ENCODE data around the gene ALDH3A1. TPM values are rescaled to one million over a fixed set of nuclear protein-coding genes. Genes with fewer than 3 reads are reported as not detected.

ALDH3A1 gene
- total and polyA plus RNA-seq, 10 of the 15 experiments (the other 5 are each of a cell fraction or from before 2014, with no cell fraction given), result 0.20 TPM; not detected in 9

DNA sequence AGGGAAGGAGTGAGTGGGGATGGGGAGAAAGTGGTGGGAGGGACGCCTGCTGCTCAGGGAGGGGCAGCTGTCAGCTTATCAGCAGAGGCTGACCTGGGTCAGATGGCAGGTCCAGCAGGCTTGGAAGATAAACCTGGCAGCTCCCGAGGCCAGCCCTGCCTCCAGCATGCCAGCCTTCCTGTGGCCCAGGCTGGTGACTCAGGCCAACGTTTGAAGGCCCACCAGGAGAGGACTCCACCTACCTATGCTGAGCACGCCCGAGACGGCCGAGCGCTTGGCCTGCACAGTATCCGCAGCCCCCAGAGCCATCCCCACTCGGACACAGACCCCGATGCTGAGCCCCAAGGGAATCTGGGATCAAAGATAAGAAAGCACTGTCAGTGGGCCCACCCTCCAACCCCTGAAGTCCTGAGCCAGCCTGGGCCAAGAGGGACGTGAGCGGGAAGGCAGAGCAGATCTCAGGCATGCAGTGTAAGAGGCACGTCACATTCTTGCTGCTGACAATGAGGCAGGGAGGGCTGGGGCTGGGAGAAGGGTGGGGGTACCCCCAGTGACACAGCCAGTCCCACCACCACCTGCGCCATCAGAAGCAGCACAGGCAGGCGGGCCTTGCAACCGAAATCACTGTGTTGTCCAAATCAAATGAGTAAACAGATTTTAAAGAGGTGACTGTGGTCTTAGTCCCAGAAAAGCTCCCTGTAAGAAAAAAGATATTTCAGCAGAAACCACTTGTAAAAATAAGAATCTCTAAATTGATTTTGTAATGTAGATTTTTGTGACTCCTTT is 44.1 kb downstream of the ALDH3A1 start:
- Histone ChIP-seq H2AFZ (ENCODE audit: control insufficient read depth, low read depth, low read length) (no peak overlapping the region), H3K9ac (ENCODE audit: control insufficient read depth, insufficient read depth, low read length) (no peak overlapping the region), H3K4me2 (ENCODE audit: control insufficient read depth, insufficient read depth) (no peak overlapping the region), H3K36me3 (ENCODE audit: control insufficient read depth in 2 of 2, insufficient read depth in 2 of 2, low read length in 1 of 2) (no peaks in the 10 kb centered on the region), H4K20me1 (ENCODE audit: control insufficient read depth, insufficient read depth) (no peaks in the 10 kb centered on the region), H3K27me3 (replicated peaks in 1 of 2; ENCODE audit: control insufficient read depth in 2 of 2, insufficient read depth in 2 of 2, low read length in 1 of 2) (no peaks in the 10 kb centered on the region), H3K9me3 (replicated peaks; ENCODE audit: control insufficient read depth, insufficient read depth, low read length) (no peaks in the 10 kb centered on the region), H3K27ac (ENCODE audit: control insufficient read depth, insufficient read depth) (no peak overlapping the region), H3K79me2 (ENCODE audit: control insufficient read depth, insufficient read depth, low read length) (no peaks in the 10 kb centered on the region), H3K4me3 (no peak overlapping the region), H3K4me1 (ENCODE audit: control insufficient read depth, insufficient read depth, low read length) (no peaks in the 10 kb centered on the region)
- SMC1A ChIA-PET (ENCODE audit: uncharacterized antibody, unreplicated experiment), result no interaction called here
- POLR2A ChIA-PET, result no interaction called here
- RAD21 ChIA-PET (ENCODE audit: unreplicated experiment), result no interaction called here
- ATAC-seq (no peak), DNase-seq (ENCODE audit: low read depth, low spot score) (no peak), FAIRE-seq (no peak)
- TF ChIP-seq ZNF207 (IDR thresholded peaks at IDR 0.05; ENCODE audit: borderline replicate concordance) (no peak), SPI1 (IDR thresholded peaks at IDR 0.05; ENCODE audit: borderline replicate concordance, insufficient read depth, low read depth, low read length) (no peak), SMC3 (IDR thresholded peaks at IDR 0.05; ENCODE audit: borderline replicate concordance, low read length) (no peak), RAD51 (IDR thresholded peaks at IDR 0.05) (no peak), RCOR1 (conservative IDR thresholded peaks at IDR 0.05; ENCODE audit: low read depth, low read length) (no peak)
- intact Hi-C loops (cut with micrococcal nuclease; ENCODE audit: unreplicated experiment) (no loop called here), in situ Hi-C loops (cut with MboI) (no loop called here)
- CTCF ChIA-PET, result interaction anchor here (0.9 to 1.4 kb wide), 2 partner anchors 168 to 249 kb away, joined by 3 read pairs; no protein-coding TSS in a partner anchor
- 58% methylated on average over 17 of the region's 17 CpGs for WGBS (ENCODE audit: insufficient coverage, insufficient replicate concordance, low lambda C conversion rate, missing lambda C conversion rate)
- BruUV-seq (replicated peaks), result no TSS peak

DNA sequence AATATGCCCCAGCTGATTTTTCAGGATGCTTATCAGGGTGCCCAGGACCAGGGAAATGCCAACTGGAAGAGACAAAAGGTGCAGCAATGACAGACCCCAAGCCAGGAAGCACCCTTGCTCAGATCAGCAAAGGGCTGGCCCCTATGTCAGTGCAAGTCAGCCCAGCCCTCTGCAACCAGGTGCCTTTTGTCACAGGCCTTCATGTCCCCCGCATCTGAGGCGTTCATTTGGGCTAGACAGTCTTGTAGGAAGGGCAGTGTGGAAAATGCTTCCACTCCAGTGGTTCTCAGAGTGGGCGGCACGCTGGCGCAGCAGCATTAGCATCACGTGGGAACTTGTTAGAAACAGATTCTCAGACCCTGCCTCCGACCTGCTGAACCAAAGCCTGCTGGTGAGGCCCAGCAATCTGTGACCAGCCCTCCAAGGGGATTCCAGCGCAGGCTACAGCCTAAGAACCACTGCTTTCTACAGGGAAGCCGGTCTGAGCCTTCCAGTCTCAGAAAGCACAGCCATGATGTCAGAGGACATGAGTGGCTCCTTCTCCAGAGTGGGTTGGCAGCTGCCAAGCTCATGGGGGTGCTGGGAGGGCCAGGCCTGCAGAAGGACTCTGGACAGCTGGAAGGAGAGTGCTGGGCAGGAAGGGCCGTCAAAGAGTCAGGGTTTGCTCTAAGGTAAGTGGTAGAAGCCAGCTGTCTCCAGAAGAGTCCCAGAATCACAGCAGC is 44.8 kb downstream of the ALDH3A1 start:
- intact Hi-C loops (cut with micrococcal nuclease; ENCODE audit: unreplicated experiment), result no loop called here

More for the DNA sequence above, 44.8 kb downstream of the ALDH3A1 start:
- Histone ChIP-seq H3K36me3 (ENCODE audit: control insufficient read depth in 2 of 2, insufficient read depth in 2 of 2, low read length in 1 of 2) (no peaks in the 10 kb centered on the region), H3K9me3 (replicated peaks; ENCODE audit: control insufficient read depth, insufficient read depth, low read length) (no peaks in the 10 kb centered on the region), H3K4me1 (ENCODE audit: control insufficient read depth, insufficient read depth, low read length) (no peaks in the 10 kb centered on the region), H3K79me2 (ENCODE audit: control insufficient read depth, insufficient read depth, low read length) (no peaks in the 10 kb centered on the region), H3K27me3 (replicated peaks in 1 of 2; ENCODE audit: control insufficient read depth in 2 of 2, insufficient read depth in 2 of 2, low read length in 1 of 2) (no peaks in the 10 kb centered on the region), H3K4me2 (ENCODE audit: control insufficient read depth, insufficient read depth) (no peak overlapping the region), H2AFZ (ENCODE audit: control insufficient read depth, low read depth, low read length) (no peak overlapping the region), H3K9ac (ENCODE audit: control insufficient read depth, insufficient read depth, low read length) (no peak overlapping the region), H3K4me3 (no peak overlapping the region), H3K27ac (ENCODE audit: control insufficient read depth, insufficient read depth) (no peak overlapping the region), H4K20me1 (ENCODE audit: control insufficient read depth, insufficient read depth) (no peaks in the 10 kb centered on the region)
- in situ Hi-C loops (cut with MboI), result no loop called here
- CTCF ChIA-PET, result interaction anchor here (1.4 kb wide), 1 partner anchor 248 kb away, joined by 3 read pairs; no protein-coding TSS in a partner anchor
- no peak for TF ChIP-seq CHD2 (IDR thresholded peaks at IDR 0.05; ENCODE audit: borderline replicate concordance, low read depth, low read length)
- no peak for TF ChIP-seq HDGF (IDR thresholded peaks at IDR 0.05)
- no peak for TF ChIP-seq RAD51 (IDR thresholded peaks at IDR 0.05)
- TF ChIP-seq BCL11A (IDR thresholded peaks at IDR 0.05; ENCODE audit: low read depth, low read length), result no peak
- POLR2A ChIA-PET, result no interaction called here
- FAIRE-seq, result no peak
- no peak for DNase-seq (ENCODE audit: low read depth, low spot score)
- SMC1A ChIA-PET (ENCODE audit: uncharacterized antibody, unreplicated experiment), result no interaction called here
- 39% methylated on average over 10 of the region's 10 CpGs for WGBS (ENCODE audit: insufficient coverage, insufficient replicate concordance, low lambda C conversion rate, missing lambda C conversion rate)
- RAD21 ChIA-PET (ENCODE audit: unreplicated experiment), result no interaction called here
- ATAC-seq, result peak; percentile 20; the same call in 1 of the 3 replicates
- BruUV-seq (replicated peaks), result no TSS peak

All from GM12878 (cell line).